A673 (cell line): ENCODE measurements around the gene NAA40. TPM values are rescaled to one million over a fixed set of nuclear protein-coding genes. Genes with fewer than 3 reads are reported as not detected.
A peak's percentile ranks its signal among the peaks of the same experiment; 100 is the strongest.

ENCODE experiments used
- BruUV-seq: library from RNA; stranded (reverse); fragments of 400-500 nt; replicated peaks from 2 replicates; lab custom pipeline; 2021; lab: Mats Ljungman, UMichigan
- CTCF ChIA-PET: fragments of 300-600 bp; sonication (Branson Sonifier 250); formaldehyde crosslinking; loops from one replicate; lab custom pipeline; 2022; ENCODE audit warnings: antibody characterized with exemption; lab: Charles Lee
- POLR2A ChIA-PET: fragments of 300-600 bp; sonication (Branson Sonifier 250); formaldehyde crosslinking; loops from one replicate; lab custom pipeline; 2022; ENCODE audit warnings: antibody characterized with exemption; ENCODE audit not compliant: low non-redundant PET; lab: Charles Lee
- DNase-seq: peaks from one replicate; pipeline ENCODE4 v3.0.0-alpha.2; 2015; ENCODE audit warnings: low spot score
- H3K27ac ChIP-seq: fragments of 200-600 bp; sonication (generic); 2 replicates; pipeline ENCODE4 v1.5.1; 2016; ENCODE audit warnings: mixed run types, low read depth, mild to moderate bottlenecking, mixed read lengths, antibody characterized with exemption, low read length; ENCODE audit not compliant: poor library complexity, severe bottlenecking
- H3K27me3 ChIP-seq: fragments of 200-600 bp; sonication (generic); replicated peaks from 2 replicates; pipeline ENCODE4 v1.6.1; 2017; ENCODE audit warnings: mixed run types, low read depth, mild to moderate bottlenecking, mixed read lengths, antibody characterized with exemption, low read length; ENCODE audit not compliant: insufficient read depth, poor library complexity
- H3K36me3 ChIP-seq: fragments of 200-600 bp; sonication (generic); 2 replicates; pipeline ENCODE4 v1.6.1; 2016; ENCODE audit warnings: mixed run types, mild to moderate bottlenecking, mixed read lengths, antibody characterized with exemption, low read length; ENCODE audit not compliant: insufficient read depth, poor library complexity, severe bottlenecking
- H3K4me1 ChIP-seq: fragments of 200-600 bp; sonication (generic); 2 replicates; pipeline ENCODE4 v1.6.1; 2017; ENCODE audit warnings: mixed run types, mild to moderate bottlenecking, mixed read lengths, antibody characterized with exemption, low read length; ENCODE audit not compliant: insufficient read depth, poor library complexity, severe bottlenecking
- H3K4me3 ChIP-seq: fragments of 200-600 bp; sonication (generic); 2 replicates; pipeline ENCODE4 v1.5.1; 2016; ENCODE audit warnings: low read depth, mixed run types, mild to moderate bottlenecking, mixed read lengths, low read length; ENCODE audit not compliant: poor library complexity, severe bottlenecking
- H3K9me3 ChIP-seq: fragments of 200-600 bp; sonication (generic); 2 replicates; pipeline ENCODE4 v1.6.1; 2016; ENCODE audit warnings: mixed run types, low read depth, mild to moderate bottlenecking, mixed read lengths, antibody characterized with exemption, low read length; ENCODE audit not compliant: poor library complexity, severe bottlenecking
- CTCF ChIP-seq: fragments of 300-800, 200-600 bp; sonication (generic); conservative IDR thresholded peaks from 2 replicates; pipeline ENCODE4 v1.5.1; 2017; ENCODE audit warnings: low read depth, mild to moderate bottlenecking, antibody characterized with exemption, low read length, moderate library complexity, mixed read lengths
- EZH2 ChIP-seq: fragments of 200-600 bp; sonication (generic); IDR thresholded peaks from 2 replicates; pipeline ENCODE4 v1.6.1; 2017; ENCODE audit warnings: borderline replicate concordance, low read depth, mild to moderate bottlenecking, mixed read lengths, antibody characterized with exemption, low read length; ENCODE audit not compliant: poor library complexity, severe bottlenecking
- intact Hi-C: fragments of 100-400 bp; cut with micrococcal nuclease; formaldehyde crosslinking; loops from one replicate; pipeline ENCODE4 v1.10.0; 2022; ENCODE audit not compliant: unreplicated experiment
- total RNA-seq: library from RNA; stranded (reverse); gene quantifications from 2 replicates; pipeline ENCODE4 v1.2.3, GENCODE V29; 2021

Gene NAA40
- total RNA-seq, 1 experiment from 2014 or later, result 44.8 TPM

DNA sequence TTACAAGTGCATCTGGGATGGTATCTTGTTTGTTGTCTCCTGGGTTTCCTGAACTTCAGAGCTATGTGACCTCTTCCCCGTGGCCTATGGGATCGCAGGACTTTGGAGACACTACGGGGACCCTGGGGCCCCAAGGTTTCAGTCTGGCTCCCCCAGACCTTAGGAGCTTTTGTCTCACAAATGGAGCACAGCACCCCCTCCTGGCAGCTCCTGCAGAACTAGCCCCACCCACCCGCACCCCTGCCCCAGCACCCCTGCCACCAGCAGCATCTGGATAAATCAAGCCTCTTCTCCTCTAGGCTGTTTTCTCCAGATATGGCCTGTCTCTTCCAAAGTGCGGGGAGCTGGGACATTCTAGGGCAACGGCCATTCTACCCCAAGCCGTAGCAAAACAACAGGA is 32.2 kb upstream of the NAA40 start:
- Histone ChIP-seq H3K27ac (no peak overlapping the region), H3K4me3 (no peak overlapping the region), H3K27me3 (no peaks in the 10 kb centered on the region), H3K4me1 (peaks cover 10% of the 10 kb centered on the region), H3K36me3 (peaks cover 41% of the 10 kb centered on the region), H3K9me3 (no peaks in the 10 kb centered on the region)
- ChIA-PET POLR2A (no interaction called here), CTCF (interaction anchor here (0.6 to 1.4 kb wide), 4 partner anchors 68 to 836 kb away, joined by 3 to 4 read pairs (median 4); partner anchors contain the start of gene MARK2)
- peak; percentile 51 for DNase-seq
- TF ChIP-seq CTCF, result peak; percentile 42; the same call in 1 of the 2 replicates
- TF ChIP-seq EZH2, result no peak
- BruUV-seq, result no TSS peak
- intact Hi-C loops, result loop anchor here (1.0 kb wide), 1 partner anchor 69 kb away; no protein-coding TSS in a partner anchor

- peaks cover 37% of the 10 kb centered on the region for H3K36me3 ChIP-seq
- POLR2A ChIA-PET, result no interaction called here
- BruUV-seq, result no TSS peak
Observed at GRCh38 chr11:63907063-63907462, 31.7 kb upstream of the NAA40 start.

DNA sequence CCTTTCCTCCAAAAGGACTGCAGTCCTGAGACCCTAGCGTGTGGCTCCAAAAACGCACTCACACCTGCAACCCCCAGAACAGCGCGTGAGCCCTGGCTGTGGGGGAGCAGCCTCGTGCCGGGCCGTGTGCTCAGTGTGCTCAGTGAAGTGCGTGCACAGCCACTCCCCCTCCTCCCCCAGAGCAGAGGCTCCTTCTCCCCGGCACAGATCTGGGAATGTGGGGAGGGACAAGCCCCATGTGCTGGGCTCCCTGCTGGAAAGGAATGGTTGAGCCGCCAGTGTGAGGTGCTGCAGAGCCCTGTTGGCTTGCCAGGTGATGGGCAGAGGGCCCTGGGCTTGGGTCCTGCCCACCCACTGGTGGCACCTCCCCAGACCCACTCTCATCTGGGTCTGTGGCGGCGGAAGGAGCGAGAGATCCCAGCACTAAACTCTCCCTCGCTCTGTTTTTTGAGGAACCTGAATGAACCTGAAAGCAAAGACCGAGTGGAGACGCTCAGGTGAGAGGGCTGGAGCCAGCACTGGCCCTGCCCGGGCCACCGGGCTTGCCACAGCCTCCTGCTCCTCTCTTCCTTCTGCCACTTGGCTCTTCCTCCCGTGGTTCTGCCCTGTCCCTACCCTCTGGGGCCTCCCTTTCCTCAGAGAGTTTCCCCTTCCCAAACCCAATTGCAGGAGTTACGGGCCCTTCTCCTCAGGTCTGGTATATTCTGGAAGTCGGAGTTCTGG is 30.8 kb upstream of the NAA40 start:
- H3K4me1 ChIP-seq, result peaks cover 10% of the 10 kb centered on the region
- intact Hi-C loops, result no loop called here
- no peak overlapping the region for H3K4me3 ChIP-seq
- CTCF ChIA-PET, result no interaction called here
- no peak for DNase-seq
- H3K27ac ChIP-seq, result no peak overlapping the region
- BruUV-seq, result no TSS peak
- H3K36me3 ChIP-seq, result peaks cover 28% of the 10 kb centered on the region
- POLR2A ChIA-PET, result no interaction called here
- H3K27me3 ChIP-seq, result no peaks in the 10 kb centered on the region
- no peaks in the 10 kb centered on the region for H3K9me3 ChIP-seq
- no peak for TF ChIP-seq EZH2
- 0 out of 2 replicates have a peak, but pooled peaks have one; percentile 19 for TF ChIP-seq CTCF

More at GRCh38 chr11:63907063-63907462, 31.7 kb upstream of the NAA40 start:
- no peak for DNase-seq
- Histone ChIP-seq H3K27me3 (no peaks in the 10 kb centered on the region), H3K9me3 (no peaks in the 10 kb centered on the region), H3K27ac (no peak overlapping the region), H3K4me1 (peaks cover 10% of the 10 kb centered on the region), H3K4me3 (no peak overlapping the region)
- TF ChIP-seq EZH2 (no peak), CTCF (no peak)
- intact Hi-C loops, result no loop called here
- CTCF ChIA-PET, result interaction anchor here (0.6 to 1.4 kb wide), 3 partner anchors 70 to 836 kb away, joined by 3 to 4 read pairs (median 4); no protein-coding TSS in a partner anchor
